Stimulated activated naive CD8-positive, alpha-beta T cell treated with anti-CD3 and anti-CD28 coated beads, Interleukin-15, Interleukin-2, amounts not matched to agents 100 ng/mL and 50 ng/mL, for 24 hours (primary cell): Measurements from ENCODE around the gene PLXNB3.

Experiments
- H3K27ac Mint-ChIP-seq: one replicate; pipeline ENCODE4 v1.8.0; 2021; ENCODE audit warnings: mild to moderate bottlenecking, mixed read lengths
- H3K27me3 Mint-ChIP-seq: one replicate; pipeline ENCODE4 v1.8.0; 2021; ENCODE audit warnings: mixed read lengths
- H3K36me3 Mint-ChIP-seq: one replicate; pipeline ENCODE4 v1.8.0; 2021; ENCODE audit warnings: low read depth, mixed read lengths
- H3K4me1 Mint-ChIP-seq: one replicate; pipeline ENCODE4 v1.8.0; 2021; ENCODE audit warnings: low read depth, mixed read lengths
- H3K4me3 Mint-ChIP-seq: one replicate; pipeline ENCODE4 v1.8.0; 2021; ENCODE audit warnings: mild to moderate bottlenecking, mixed read lengths
- H3K9me3 Mint-ChIP-seq: one replicate; pipeline ENCODE4 v1.8.0; 2021; ENCODE audit warnings: mixed read lengths

PLXNB3 gene

DNA sequence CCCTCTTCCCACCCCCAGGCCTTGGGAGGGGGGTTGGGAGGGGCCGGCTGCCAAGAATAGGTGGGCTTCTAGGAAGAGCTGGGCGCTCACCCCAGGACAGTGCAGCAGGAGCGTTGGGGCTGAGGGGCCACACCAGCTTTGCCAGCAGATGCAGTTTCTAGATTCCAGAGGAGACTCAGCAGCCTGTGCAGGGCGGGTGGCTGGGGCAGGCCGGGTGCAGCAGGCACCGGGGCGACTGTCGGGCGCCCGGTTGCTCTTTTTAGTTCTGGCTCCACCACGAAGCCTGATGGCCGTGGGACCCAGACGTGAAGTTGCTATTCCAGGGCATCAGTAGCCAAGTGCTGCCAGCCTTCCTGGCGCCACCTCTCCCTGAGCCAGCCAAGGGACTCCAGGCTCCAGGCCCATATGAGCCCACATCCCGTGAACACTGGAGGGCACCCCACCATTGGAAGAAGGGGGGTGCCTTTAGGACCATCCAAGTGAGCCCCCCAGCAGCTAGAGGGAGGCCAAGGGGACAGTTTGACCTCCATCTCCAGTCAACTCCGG is 36.2 kb downstream of the PLXNB3 start:
- no peak overlapping the region for H3K4me3 Mint-ChIP-seq
- H3K27me3 Mint-ChIP-seq: no peaks in the 10 kb centered on the region
- no peak overlapping the region for H3K27ac Mint-ChIP-seq
- H3K4me1 Mint-ChIP-seq: peaks cover 16% of the 10 kb centered on the region
- H3K9me3 Mint-ChIP-seq: no peaks in the 10 kb centered on the region
- peaks cover 11% of the 10 kb centered on the region for H3K36me3 Mint-ChIP-seq

DNA sequence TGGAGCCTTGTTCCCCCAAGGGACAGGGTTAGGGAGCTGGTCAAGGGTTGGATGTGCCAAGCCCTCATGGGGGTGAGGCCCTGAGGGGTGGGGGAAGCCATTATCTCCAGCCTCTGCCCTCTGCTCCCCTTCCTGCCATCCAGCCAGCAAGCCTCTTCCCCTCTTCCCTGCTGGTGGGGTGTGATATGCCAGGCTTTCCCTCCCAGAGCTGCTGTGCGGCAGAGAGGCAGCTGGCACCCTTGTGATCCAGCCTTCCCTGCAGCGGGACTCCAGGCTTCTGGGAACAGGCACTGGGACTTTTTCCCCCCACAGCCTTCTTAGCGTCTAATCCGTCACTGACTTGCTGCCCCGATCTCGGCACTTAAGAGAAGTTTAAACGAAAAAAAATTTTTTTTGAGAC is 36.7 kb downstream of the PLXNB3 start:
- Mint-ChIP-seq H3K9me3 (no peaks in the 10 kb centered on the region), H3K27ac (no peak overlapping the region), H3K4me3 (no peak overlapping the region), H3K4me1 (peaks cover 15% of the 10 kb centered on the region), H3K36me3 (peaks cover 11% of the 10 kb centered on the region), H3K27me3 (no peaks in the 10 kb centered on the region)

DNA sequence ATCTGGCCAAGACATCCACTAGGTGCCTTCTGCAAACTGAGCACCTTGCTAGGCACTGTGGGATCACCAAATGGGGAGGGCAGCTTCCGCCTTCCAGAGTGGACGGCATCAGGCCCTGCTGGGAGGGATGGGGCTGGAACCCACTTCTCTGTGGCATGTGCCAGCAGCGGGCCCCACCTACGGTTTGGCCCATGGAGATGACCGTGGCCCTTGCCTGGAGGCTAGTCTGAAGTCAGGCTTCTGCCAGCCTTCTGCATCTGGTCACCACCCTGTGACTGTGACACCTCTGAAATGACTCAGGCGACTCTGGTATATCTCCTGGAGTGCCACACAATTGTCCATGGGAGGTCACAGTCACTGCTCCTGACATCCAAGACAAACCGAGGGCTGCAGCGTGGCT is 37.6 kb downstream of the PLXNB3 start:
- peaks cover 6% of the 10 kb centered on the region for H3K4me1 Mint-ChIP-seq
- no peak overlapping the region for H3K27ac Mint-ChIP-seq
- no peaks in the 10 kb centered on the region for H3K27me3 Mint-ChIP-seq
- H3K36me3 Mint-ChIP-seq: peaks cover 4% of the 10 kb centered on the region
- H3K9me3 Mint-ChIP-seq: no peaks in the 10 kb centered on the region
- H3K4me3 Mint-ChIP-seq: no peak overlapping the region

DNA sequence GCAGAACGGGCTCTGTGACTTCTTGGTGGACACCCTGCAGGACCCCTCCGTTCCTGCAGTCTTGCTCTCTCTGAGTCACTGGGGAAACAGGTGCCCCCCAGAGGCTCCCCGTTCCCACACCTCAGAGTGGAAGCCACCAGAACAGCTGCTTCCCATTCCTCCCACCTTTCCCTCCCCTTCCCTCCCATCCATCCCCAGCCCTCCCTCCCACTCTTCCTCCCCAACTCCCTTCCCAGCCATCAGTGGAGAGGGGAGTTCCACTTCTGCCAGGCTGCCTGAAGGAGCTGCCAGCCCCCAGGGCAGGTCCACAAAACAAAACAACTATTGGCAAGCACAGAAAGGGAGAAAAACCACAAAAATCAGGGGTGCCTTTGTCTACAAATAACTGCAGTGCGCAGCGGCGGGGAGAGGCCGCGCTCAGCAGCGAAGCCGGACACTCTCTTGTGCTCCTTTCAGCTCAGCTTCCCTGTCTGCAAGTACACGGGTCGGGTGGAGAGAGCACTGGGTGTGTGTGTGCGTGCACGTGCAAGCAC is 38.5 kb downstream of the PLXNB3 start:
- no peak overlapping the region for H3K27ac Mint-ChIP-seq
- no peaks in the 10 kb centered on the region for H3K27me3 Mint-ChIP-seq
- H3K36me3 Mint-ChIP-seq: peaks cover 4% of the 10 kb centered on the region
- H3K4me1 Mint-ChIP-seq: no peaks in the 10 kb centered on the region
- H3K4me3 Mint-ChIP-seq: no peak overlapping the region
- H3K9me3 Mint-ChIP-seq: no peaks in the 10 kb centered on the region

GRCh38 chrX:153803211-153804099 is 39.4 kb downstream of the PLXNB3 start:
- Mint-ChIP-seq H3K4me1 (no peaks in the 10 kb centered on the region), H3K36me3 (no peaks in the 10 kb centered on the region), H3K27ac (no peak overlapping the region), H3K9me3 (no peaks in the 10 kb centered on the region), H3K4me3 (no peak overlapping the region), H3K27me3 (no peaks in the 10 kb centered on the region)

DNA sequence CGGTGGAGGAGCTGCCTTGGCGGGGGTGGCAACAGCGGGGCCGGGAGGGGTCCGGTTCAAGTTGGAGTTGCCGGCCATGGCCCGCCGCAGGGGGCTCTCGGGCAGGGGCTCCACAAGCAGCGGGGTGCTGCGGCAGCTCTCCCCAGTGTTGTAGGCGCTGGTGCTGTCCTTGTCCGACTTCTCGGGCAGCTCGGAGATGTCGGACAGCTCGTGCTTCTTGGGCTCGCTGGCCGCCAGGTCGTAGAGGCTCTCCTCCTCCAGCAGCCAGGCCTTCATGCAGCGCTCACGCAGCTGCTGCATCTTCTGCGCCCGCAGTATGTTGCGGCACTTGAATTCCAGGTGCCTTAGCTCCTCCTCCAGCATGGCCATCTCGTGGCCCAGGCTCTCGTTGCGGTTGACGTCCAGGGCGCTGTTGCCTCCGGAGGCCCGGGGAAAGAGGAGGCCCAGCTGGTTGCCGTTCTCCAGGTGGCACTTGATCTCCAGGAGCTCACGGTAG is 40.1 kb downstream of the PLXNB3 start:
- Mint-ChIP-seq H3K4me3 (no peak overlapping the region), H3K27ac (no peak overlapping the region), H3K4me1 (no peaks in the 10 kb centered on the region)

GRCh38 chrX:153804621-153805020 is 40.6 kb downstream of the PLXNB3 start:
- Mint-ChIP-seq H3K27me3 (no peaks in the 10 kb centered on the region), H3K27ac (no peak overlapping the region), H3K4me1 (no peaks in the 10 kb centered on the region), H3K4me3 (no peak overlapping the region), H3K36me3 (no peaks in the 10 kb centered on the region), H3K9me3 (no peaks in the 10 kb centered on the region)

More for the DNA sequence above, 40.1 kb downstream of the PLXNB3 start:
- H3K27me3 Mint-ChIP-seq: no peaks in the 10 kb centered on the region
- H3K9me3 Mint-ChIP-seq: no peaks in the 10 kb centered on the region
- H3K36me3 Mint-ChIP-seq: no peaks in the 10 kb centered on the region

GRCh38 chrX:153805436-153805835 is 41.4 kb downstream of the PLXNB3 start:
- H3K4me1 Mint-ChIP-seq: no peaks in the 10 kb centered on the region
- no peaks in the 10 kb centered on the region for H3K9me3 Mint-ChIP-seq
- no peaks in the 10 kb centered on the region for H3K27me3 Mint-ChIP-seq
- no peak overlapping the region for H3K4me3 Mint-ChIP-seq
- no peaks in the 10 kb centered on the region for H3K36me3 Mint-ChIP-seq
- H3K27ac Mint-ChIP-seq: no peak overlapping the region

DNA sequence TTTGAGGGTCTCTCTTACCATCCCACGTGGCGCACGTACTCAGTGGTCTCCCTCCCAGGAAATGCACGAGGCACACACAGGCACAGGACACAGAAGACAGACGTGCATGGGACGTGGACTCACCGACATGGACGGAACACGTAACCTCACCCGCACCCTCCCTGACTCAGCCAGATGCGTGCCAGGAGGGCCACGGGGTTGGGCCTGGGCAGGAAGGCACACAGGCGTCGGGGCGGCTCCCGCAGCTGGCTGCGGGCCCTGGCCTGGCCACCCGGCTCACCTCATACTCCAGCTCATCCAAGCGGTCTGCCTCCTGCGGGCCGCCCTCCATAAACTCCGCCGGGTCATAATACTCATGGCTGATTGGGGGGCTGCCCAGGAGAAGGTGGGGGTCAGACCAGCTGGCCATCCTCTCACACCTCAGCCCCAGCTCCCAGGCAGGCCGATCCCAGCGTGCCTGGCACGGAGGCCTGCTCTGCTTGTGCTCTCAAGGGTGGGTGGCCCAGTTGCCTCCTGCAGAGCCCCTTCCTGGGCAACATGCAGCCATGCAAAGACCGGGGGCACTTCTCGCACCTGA is 43.0 kb downstream of the PLXNB3 start:
- Mint-ChIP-seq H3K27me3 (no peaks in the 10 kb centered on the region), H3K4me1 (no peaks in the 10 kb centered on the region), H3K9me3 (no peaks in the 10 kb centered on the region), H3K4me3 (no peak overlapping the region), H3K27ac (no peak overlapping the region), H3K36me3 (no peaks in the 10 kb centered on the region)

GRCh38 chrX:153807976-153808375 is 43.9 kb downstream of the PLXNB3 start:
- no peaks in the 10 kb centered on the region for H3K36me3 Mint-ChIP-seq
- no peaks in the 10 kb centered on the region for H3K4me1 Mint-ChIP-seq
- H3K9me3 Mint-ChIP-seq: no peaks in the 10 kb centered on the region
- peaks cover 1% of the 10 kb centered on the region for H3K27me3 Mint-ChIP-seq
- H3K27ac Mint-ChIP-seq: no peak overlapping the region
- no peak overlapping the region for H3K4me3 Mint-ChIP-seq

- Mint-ChIP-seq H3K4me1 (peaks cover 9% of the 10 kb centered on the region), H3K27me3 (peaks cover 4% of the 10 kb centered on the region), H3K4me3 (no peak overlapping the region), H3K36me3 (no peaks in the 10 kb centered on the region), H3K9me3 (no peaks in the 10 kb centered on the region), H3K27ac (no peak overlapping the region)
Observed at GRCh38 chrX:153812220-153812619, 48.2 kb downstream of the PLXNB3 start.

GRCh38 chrX:153813161-153813560 is 49.1 kb downstream of the PLXNB3 start:
- Mint-ChIP-seq H3K4me1 (peaks cover 12% of the 10 kb centered on the region), H3K4me3 (no peak overlapping the region), H3K27ac (no peak overlapping the region)

GRCh38 chrX:153814591-153815315 is 50.7 kb downstream of the PLXNB3 start:
- Mint-ChIP-seq H3K27me3 (peaks cover 4% of the 10 kb centered on the region), H3K36me3 (no peaks in the 10 kb centered on the region), H3K4me1 (peaks cover 12% of the 10 kb centered on the region), H3K4me3 (no peak overlapping the region), H3K27ac (no peak overlapping the region), H3K9me3 (no peaks in the 10 kb centered on the region)

More at GRCh38 chrX:153813161-153813560, 49.1 kb downstream of the PLXNB3 start:
- Mint-ChIP-seq H3K27me3 (peaks cover 4% of the 10 kb centered on the region), H3K36me3 (no peaks in the 10 kb centered on the region), H3K9me3 (no peaks in the 10 kb centered on the region)

DNA sequence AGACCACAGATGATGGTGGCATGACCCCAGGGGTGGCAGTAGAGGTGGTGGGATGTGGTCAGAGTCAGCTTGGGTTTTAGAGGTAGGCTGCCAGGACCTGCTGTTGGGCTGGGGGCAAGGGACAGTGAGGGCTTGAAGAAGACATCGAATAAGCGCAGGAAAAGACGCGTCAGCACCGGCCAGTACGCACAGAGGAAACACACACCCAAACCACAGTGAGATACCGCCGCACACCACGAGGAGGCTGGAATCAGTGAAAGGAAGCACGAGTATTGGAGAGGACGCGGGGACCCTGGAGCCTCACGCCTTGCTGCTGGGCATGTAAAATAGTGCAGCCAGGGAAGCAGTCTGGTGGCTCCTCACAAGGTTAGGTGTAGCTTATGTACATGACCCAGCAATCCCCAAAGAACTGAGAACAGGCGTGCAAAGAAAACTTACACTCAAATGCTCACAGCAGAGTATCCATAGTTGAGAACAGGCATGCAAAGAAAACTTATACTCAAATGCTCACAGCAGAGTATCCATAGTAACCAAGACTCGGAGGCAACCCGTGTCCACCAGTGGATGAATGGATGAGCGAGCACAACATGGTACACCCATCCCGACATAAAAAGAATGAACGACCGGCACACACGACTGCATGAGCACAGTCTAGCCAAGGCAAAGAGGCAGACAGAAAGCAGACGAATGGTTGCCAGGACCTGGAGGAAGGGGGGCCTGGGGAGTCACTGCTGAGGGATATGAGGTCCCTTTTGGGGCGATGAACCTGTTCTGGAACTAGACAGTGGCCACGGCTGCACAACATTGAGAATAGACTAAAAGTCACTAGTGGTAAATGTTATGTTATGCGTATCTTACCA is 53.0 kb downstream of the PLXNB3 start:
- peaks cover 4% of the 10 kb centered on the region for H3K27me3 Mint-ChIP-seq
- peaks cover 16% of the 10 kb centered on the region for H3K4me1 Mint-ChIP-seq
- H3K9me3 Mint-ChIP-seq: no peaks in the 10 kb centered on the region
- no peak overlapping the region for H3K4me3 Mint-ChIP-seq
- no peaks in the 10 kb centered on the region for H3K36me3 Mint-ChIP-seq
- H3K27ac Mint-ChIP-seq: no peak overlapping the region
